Peyer's patch (tissue), 4 donors: ENCODE measurements around the gene TMEM121.

Experiments used
- CTCF ChIP-seq, 6 experiments: fragments of 450-650 bp in 4 of 6; fragments of 200-600 bp in 2 of 6; sonication (generic) in 1 of 6; IDR thresholded peaks; one replicate each; pipeline ENCODE4 v1.5.1; 2017 to 2019; ENCODE audit warnings: antibody characterized with exemption in 6 of 6, mild to moderate bottlenecking in 3 of 6, moderate library complexity in 1 of 6
- POLR2A ChIP-seq, 2 donors: fragments of 450-650 bp; IDR thresholded peaks; one replicate each; pipeline ENCODE4 v1.5.1; 2017; ENCODE audit warnings: antibody characterized with exemption in 2 of 2, mild to moderate bottlenecking in 2 of 2, moderate library complexity in 2 of 2

- no peak for TF ChIP-seq POLR2A (IDR thresholded peaks at IDR 0.05)
- no peak for TF ChIP-seq CTCF (IDR thresholded peaks at IDR 0.05)
Observed at GRCh38 chr14:105492971-105493871, 33.2 kb upstream of the TMEM121 start.
